Trophoblast cell (in vitro differentiated cells and primary cell): ENCODE results near the gene BRSK2.
A peak's percentile ranks its signal among the peaks of the same experiment; 100 is the strongest.

Source experiments
- DNase-seq, 2 donors: peaks; one replicate each; pipeline ENCODE4 v3.0.0-alpha.2; 2016
- H2AFZ ChIP-seq: 2 replicates; pipeline ENCODE4 v1.6.1; 2013; ENCODE audit warnings: low read length, moderate library complexity, mild to moderate bottlenecking; ENCODE audit not compliant: insufficient read depth, poor library complexity
- H2AK5ac ChIP-seq: 2 replicates; pipeline ENCODE4 v1.6.1; 2013; ENCODE audit warnings: mild to moderate bottlenecking, low read length
- H2BK120ac ChIP-seq: 2 replicates; pipeline ENCODE4 v1.6.1; 2013; ENCODE audit warnings: low read length, mild to moderate bottlenecking, moderate library complexity; ENCODE audit not compliant: insufficient read depth, poor library complexity
- H2BK12ac ChIP-seq: 2 replicates; pipeline ENCODE4 v1.6.1; 2013; ENCODE audit warnings: mild to moderate bottlenecking, low read length, moderate library complexity
- H2BK5ac ChIP-seq: 2 replicates; pipeline ENCODE4 v1.6.1; 2013; ENCODE audit warnings: low read length, low read depth, moderate library complexity, mild to moderate bottlenecking; ENCODE audit not compliant: poor library complexity
- H3K14ac ChIP-seq: 2 replicates; pipeline ENCODE4 v1.6.1; 2013; ENCODE audit warnings: mild to moderate bottlenecking, low read length
- H3K18ac ChIP-seq: 2 replicates; pipeline ENCODE4 v1.6.1; 2013; ENCODE audit warnings: mild to moderate bottlenecking, low read length
- H3K23ac ChIP-seq: 2 replicates; pipeline ENCODE4 v1.6.1; 2013; ENCODE audit warnings: low read length
- H3K27ac ChIP-seq: 2 replicates; pipeline ENCODE4 v1.5.1; 2013; ENCODE audit warnings: low read depth, mild to moderate bottlenecking, inconsistent platforms, low read length, moderate library complexity
- H3K27me3 ChIP-seq: 2 replicates; pipeline ENCODE4 v1.6.1; 2013; ENCODE audit warnings: inconsistent platforms, mild to moderate bottlenecking, low read length, moderate library complexity; ENCODE audit not compliant: insufficient read depth
- H3K36me3 ChIP-seq, 2 experiments: 1 replicate in 1 of 2; 2 replicates in 1 of 2; pipeline ENCODE4 v1.6.1; 2013; ENCODE audit warnings: low read length in 2 of 2, mild to moderate bottlenecking in 2 of 2, moderate library complexity in 1 of 2; ENCODE audit not compliant: insufficient read depth in 2 of 2, control insufficient read depth in 1 of 2
- H3K4ac ChIP-seq: 2 replicates; pipeline ENCODE4 v1.6.1; 2013; ENCODE audit warnings: low read depth, mild to moderate bottlenecking, low read length, moderate library complexity
- H3K4me1 ChIP-seq, 2 experiments: 1 replicate in 1 of 2; 2 replicates in 1 of 2; pipeline ENCODE4 v1.6.1; 2013; ENCODE audit warnings: low read length in 2 of 2, mild to moderate bottlenecking in 2 of 2, moderate library complexity in 1 of 2; ENCODE audit not compliant: insufficient read depth in 2 of 2, control insufficient read depth in 1 of 2
- H3K4me2 ChIP-seq: 2 replicates; pipeline ENCODE4 v1.6.1; 2013; ENCODE audit warnings: inconsistent platforms, mild to moderate bottlenecking, low read length, moderate library complexity
- H3K4me3 ChIP-seq: 2 replicates; pipeline ENCODE4 v1.5.1; 2013; ENCODE audit warnings: mild to moderate bottlenecking, low read depth, low read length, inconsistent platforms
- H3K79me1 ChIP-seq: one replicate; pipeline ENCODE4 v1.6.1; 2013; ENCODE audit warnings: low read length
- H3K79me2 ChIP-seq: 2 replicates; pipeline ENCODE4 v1.6.1; 2013; ENCODE audit warnings: low read length, mild to moderate bottlenecking; ENCODE audit not compliant: control insufficient read depth, insufficient read depth, poor library complexity
- H3K9ac ChIP-seq: 2 replicates; pipeline ENCODE4 v1.6.1; 2013; ENCODE audit warnings: mild to moderate bottlenecking, low read length
- H3K9me3 ChIP-seq: 2 replicates; pipeline ENCODE4 v1.6.1; 2013; ENCODE audit warnings: low read depth, mild to moderate bottlenecking, control low read depth, inconsistent platforms, low read length; ENCODE audit not compliant: insufficient read depth
- H4K12ac ChIP-seq: 2 replicates; pipeline ENCODE4 v1.6.1; 2013; ENCODE audit warnings: low read depth, mild to moderate bottlenecking, low read length, moderate library complexity
- H4K8ac ChIP-seq: 2 replicates; pipeline ENCODE4 v1.6.1; 2013; ENCODE audit warnings: low read depth, mild to moderate bottlenecking, low read length, moderate library complexity
- H4K91ac ChIP-seq: one replicate; pipeline ENCODE4 v1.6.1; 2013; ENCODE audit warnings: low read depth, mild to moderate bottlenecking, low read length, moderate library complexity
- WGBS: extraction: QIAGEN DNeasy Blood & Tissue Kit; methylation state at CpG from one replicate; pipeline ENCODE4 v1.1.7; 2013; ENCODE audit warnings: missing lambda C conversion rate; ENCODE audit not compliant: insufficient read length, insufficient coverage; ENCODE audit errors: extremely low coverage; 5-methylcytosine and 5-hydroxymethylcytosine counted together

The BRSK2 gene

DNA sequence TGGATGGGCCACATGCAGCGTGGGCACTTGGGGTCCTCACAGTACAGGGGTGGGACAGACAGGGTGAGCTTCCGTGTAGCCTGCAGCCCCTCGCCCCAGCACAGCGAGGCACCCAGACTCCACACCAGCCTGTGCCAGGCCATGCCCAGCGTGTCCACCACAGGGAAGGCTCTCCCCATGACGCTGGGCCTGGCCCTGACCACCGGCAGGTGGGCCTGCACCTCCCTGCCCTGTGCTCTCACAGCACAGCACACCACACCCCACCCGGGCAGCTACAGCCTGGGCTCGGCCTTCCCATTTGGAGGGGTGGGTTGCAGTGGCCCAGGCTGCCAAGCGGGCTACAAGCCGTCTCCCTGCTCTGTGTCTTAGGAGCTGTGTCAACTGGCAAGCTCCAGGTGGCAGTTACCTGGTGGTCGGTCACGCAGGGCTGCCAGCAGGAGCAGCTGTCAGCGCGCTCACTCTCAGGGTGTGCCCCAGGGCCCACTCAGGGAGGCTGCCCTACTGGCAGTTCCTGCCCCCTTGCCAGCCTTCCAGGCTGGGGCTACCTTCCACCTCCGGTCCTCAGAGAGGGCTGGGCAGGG is 92.2 kb downstream of the BRSK2 start:
- Histone ChIP-seq H3K27me3 (no peaks in the 10 kb centered on the region), H3K79me2 (no peaks in the 10 kb centered on the region), H3K4ac (no peak overlapping the region), H4K8ac (no peak overlapping the region), H4K91ac (no peak overlapping the region), H3K14ac (no peak overlapping the region), H3K79me1 (no peaks in the 10 kb centered on the region), H2AFZ (no peak overlapping the region), H3K4me2 (no peak overlapping the region), H2BK5ac (no peak overlapping the region), H2AK5ac (no peak overlapping the region), H4K12ac (no peak overlapping the region), H3K9ac (no peak overlapping the region), H3K23ac (no peak overlapping the region), H3K9me3 (no peaks in the 10 kb centered on the region), H3K36me3 (peaks cover 25 to 26% of the 10 kb centered on the region in 2 experiments), H3K18ac (no peak overlapping the region), H2BK120ac (no peak overlapping the region), H3K4me1 (no peaks in the 10 kb centered on the region), H3K4me3 (no peak overlapping the region), H2BK12ac (no peak overlapping the region), H3K27ac (no peak overlapping the region)
- no CpG with 5 or more reads among the region's 16 CpGs for WGBS
- no peak for DNase-seq

DNA sequence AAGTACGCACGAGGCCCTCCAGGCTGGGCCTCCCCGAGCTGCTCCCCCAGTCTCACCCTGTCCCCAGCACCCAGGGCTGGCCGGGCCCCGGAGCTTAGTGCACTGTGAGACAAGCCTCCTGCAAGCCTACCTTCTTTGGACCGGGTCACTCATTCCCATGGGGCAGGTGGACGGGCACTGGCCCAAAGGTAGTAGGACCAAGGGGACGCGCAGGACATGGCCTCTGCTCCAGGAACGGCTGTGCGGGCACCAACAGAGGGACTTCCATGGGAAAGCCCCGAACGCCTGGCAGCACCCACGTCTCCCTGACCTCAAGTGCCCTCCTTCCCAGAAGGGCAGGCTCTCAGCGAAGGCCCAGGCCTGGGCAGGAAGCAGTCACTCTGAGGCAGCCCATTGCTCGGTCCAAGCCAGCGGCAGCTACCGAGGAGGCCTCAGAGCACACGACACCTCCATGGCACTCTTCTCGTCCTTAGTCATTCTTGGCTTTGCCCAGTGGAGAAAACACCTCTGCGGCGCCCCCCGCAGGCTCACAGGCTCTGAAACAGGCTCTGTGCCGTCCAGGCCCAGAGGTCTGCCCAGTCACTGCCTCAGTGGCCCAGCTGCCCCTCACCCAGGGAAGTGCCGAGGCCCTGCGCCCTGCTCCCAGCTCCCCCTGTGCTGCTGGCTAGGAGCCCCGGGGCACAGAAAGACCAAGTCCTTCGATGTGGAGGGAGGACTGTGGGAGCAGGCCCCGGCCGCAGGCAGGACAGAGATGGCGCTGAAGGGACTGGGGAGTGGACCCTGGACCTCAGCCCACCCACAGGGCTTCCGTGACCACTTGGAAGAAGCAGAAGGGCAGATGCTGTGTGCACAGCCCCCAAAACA is 93.1 kb downstream of the BRSK2 start:
- H3K9ac ChIP-seq, result no peak overlapping the region
- no peak overlapping the region for H4K91ac ChIP-seq

DNA sequence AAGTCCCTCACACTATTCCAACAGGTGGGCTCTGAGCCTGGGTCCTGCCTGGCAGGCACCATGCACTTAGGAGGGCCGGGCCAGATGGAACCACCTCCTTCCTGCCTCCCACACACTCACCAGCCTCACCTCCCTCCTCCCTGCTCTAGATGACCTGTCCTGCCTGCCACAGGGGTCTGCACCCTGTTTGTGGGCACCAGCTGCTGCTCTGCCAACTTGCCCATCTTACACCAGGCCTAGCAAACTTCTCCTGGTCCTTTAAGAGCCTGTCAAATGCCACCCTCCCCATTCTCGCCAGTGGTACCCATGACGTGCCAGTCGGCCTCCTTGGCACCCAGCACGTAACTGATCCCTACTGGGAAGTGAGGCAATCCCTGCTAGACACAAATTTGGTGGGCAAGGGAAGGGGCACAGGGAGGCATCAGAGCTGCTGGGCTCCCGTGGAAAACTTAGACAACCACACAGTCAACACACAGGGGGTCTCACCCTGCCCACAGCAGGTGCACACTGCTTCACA is 93.8 kb downstream of the BRSK2 start:
- Histone ChIP-seq H3K9me3 (no peaks in the 10 kb centered on the region), H2BK12ac (no peak overlapping the region), H2BK120ac (no peak overlapping the region), H2AK5ac (no peak overlapping the region), H3K18ac (no peak overlapping the region), H3K14ac (no peak overlapping the region), H3K4me2 (no peak overlapping the region), H2BK5ac (no peak overlapping the region), H3K4me3 (no peak overlapping the region), H3K36me3 (peaks cover 14 to 19% of the 10 kb centered on the region in 2 experiments), H4K91ac (no peak overlapping the region), H3K9ac (no peak overlapping the region), H4K8ac (no peak overlapping the region), H3K4ac (no peak overlapping the region), H3K27ac (no peak overlapping the region), H3K79me1 (no peaks in the 10 kb centered on the region), H3K27me3 (no peaks in the 10 kb centered on the region), H3K4me1 (no peaks in the 10 kb centered on the region), H3K23ac (no peak overlapping the region), H4K12ac (no peak overlapping the region), H2AFZ (no peak overlapping the region), H3K79me2 (no peaks in the 10 kb centered on the region)
- WGBS, result no CpG with 5 or more reads among the region's 6 CpGs
- no peak for DNase-seq

More for the DNA sequence above, 93.1 kb downstream of the BRSK2 start:
- Histone ChIP-seq H3K14ac (no peak overlapping the region), H2BK5ac (no peak overlapping the region), H4K8ac (no peak overlapping the region), H2BK12ac (no peak overlapping the region), H3K79me2 (no peaks in the 10 kb centered on the region), H3K4me1 (no peaks in the 10 kb centered on the region), H3K79me1 (no peaks in the 10 kb centered on the region), H2BK120ac (no peak overlapping the region), H3K18ac (peak overlapping the region; percentile 23), H3K23ac (no peak overlapping the region), H3K27ac (no peak overlapping the region), H2AK5ac (no peak overlapping the region), H3K4ac (no peak overlapping the region), H2AFZ (peak overlapping the region; percentile 23), H3K4me3 (no peak overlapping the region), H4K12ac (no peak overlapping the region), H3K9me3 (no peaks in the 10 kb centered on the region), H3K4me2 (no peak overlapping the region), H3K27me3 (no peaks in the 10 kb centered on the region), H3K36me3 (peaks cover 21 to 25% of the 10 kb centered on the region in 2 experiments)
- no CpG with 5 or more reads among the region's 32 CpGs for WGBS
- DNase-seq, result no peak

DNA sequence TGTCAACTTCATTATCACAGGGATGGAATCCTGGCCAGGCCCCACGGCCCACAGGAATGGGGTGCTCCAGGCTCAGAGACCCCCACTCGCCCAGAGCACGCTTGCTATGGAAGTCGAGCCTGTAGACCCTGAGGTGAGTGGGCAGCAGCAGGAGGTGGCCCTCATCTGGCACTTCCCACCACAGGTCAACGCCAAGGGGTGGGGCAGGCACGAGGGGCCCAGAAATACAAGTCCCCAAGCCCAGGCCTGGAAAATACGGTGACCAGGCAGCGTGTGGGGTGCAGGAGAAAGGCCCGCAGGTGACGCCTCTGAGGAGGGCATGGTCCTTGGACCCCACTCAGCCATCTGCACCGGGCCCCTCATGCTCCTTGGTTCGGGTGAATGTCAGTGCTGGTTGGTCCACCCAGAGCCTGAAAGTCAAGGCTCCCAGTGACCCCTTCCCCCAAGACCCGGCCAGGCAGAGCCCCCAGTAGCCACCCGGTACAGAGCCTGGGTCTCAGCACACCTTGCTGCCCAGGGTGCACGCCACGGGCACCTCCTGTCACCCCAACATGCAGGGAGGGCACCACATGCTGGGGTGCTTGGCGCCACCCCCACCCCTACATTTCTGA is 94.4 kb downstream of the BRSK2 start:
- Histone ChIP-seq H3K4me1 (no peaks in the 10 kb centered on the region), H3K23ac (no peak overlapping the region), H2BK5ac (no peak overlapping the region), H3K79me1 (no peaks in the 10 kb centered on the region), H3K9me3 (no peaks in the 10 kb centered on the region), H2BK12ac (no peak overlapping the region), H3K27ac (no peak overlapping the region), H4K12ac (no peak overlapping the region), H3K18ac (no peak overlapping the region), H3K79me2 (no peaks in the 10 kb centered on the region), H2AFZ (no peak overlapping the region), H2AK5ac (no peak overlapping the region), H3K4me3 (no peak overlapping the region), H4K91ac (no peak overlapping the region), H3K36me3 (peaks cover 11 to 13% of the 10 kb centered on the region in 2 experiments), H2BK120ac (no peak overlapping the region), H3K9ac (no peak overlapping the region), H4K8ac (no peak overlapping the region), H3K4me2 (no peak overlapping the region), H3K4ac (no peak overlapping the region), H3K27me3 (no peaks in the 10 kb centered on the region), H3K14ac (no peak overlapping the region)
- no CpG with 5 or more reads among the region's 17 CpGs for WGBS
- DNase-seq, result no peak
